Activated naive CD4-positive, alpha-beta T cell treated with Interleukin-2 at 50 U/mL for 16 hours (primary cell): ENCODE data around the gene ABCC1.
"Not testable (repeated sequence)": the region's sequence is repeated elsewhere in the genome, so short reads cannot be mapped to it uniquely, and the experiment has no call there.

Experiments used
- DNase-seq: peaks from one replicate; pipeline ENCODE4 v3.0.0-alpha.2; 2020

Gene ABCC1

DNA sequence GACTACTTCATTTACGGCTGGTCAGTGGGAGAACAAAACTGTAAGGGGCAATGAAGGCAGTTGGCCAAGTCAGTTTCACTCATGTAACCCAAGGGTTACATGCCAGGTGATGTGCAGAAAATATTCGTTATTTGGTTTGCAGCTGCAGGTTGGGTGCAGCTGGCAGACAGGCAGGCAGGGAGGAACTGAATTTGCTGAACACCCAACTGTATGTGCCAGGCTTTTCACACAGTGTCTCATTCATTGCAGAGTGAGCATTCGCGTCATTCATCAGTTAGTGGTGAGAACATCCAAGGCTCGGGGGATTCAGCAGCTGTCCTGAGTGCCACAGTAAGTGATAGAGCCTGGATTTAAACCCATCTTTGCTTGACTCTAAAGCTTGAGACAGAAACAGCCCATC lies 214.2 kb downstream of the ABCC1 start:
- no peak for DNase-seq

DNA sequence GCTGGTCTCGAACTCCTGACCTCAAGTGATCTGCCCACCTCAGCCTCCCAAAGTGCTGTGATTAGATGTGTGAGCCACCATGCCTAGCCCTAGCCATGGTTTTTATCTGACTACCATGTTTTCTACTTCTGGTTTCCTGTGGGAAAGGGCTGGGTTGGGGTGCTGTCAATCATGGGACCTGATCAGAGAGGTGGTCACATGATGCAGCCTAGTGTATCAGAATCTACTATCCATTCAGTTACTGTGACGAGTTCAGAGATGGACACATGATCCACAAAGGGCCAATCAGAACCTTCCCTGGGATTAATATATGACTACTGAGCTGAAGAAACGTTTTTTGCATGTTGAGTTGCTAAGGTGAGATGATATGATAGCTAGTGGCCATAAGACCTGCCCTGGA lies 214.8 kb downstream of the ABCC1 start:
- DNase-seq: no peak

DNA sequence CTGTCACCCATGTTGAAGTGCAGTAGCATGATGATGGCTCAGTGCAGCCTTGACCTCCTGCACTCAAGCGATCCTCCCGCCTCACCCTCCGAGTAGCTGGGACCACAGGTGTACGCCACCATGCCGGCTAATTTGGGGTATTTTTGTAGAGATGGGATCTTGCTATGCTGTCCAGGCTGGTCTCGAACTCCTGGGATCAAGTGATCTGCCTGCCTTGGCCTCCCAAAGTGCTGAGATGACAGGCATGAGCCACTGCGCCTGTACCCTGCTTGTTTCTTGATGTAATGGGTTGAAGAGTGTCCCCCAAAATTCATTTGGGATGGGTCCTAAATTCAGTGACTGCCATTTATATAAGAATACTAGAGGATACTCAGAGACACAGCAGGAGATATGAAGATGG lies 216.7 kb downstream of the ABCC1 start:
- DNase-seq: no peak

DNA sequence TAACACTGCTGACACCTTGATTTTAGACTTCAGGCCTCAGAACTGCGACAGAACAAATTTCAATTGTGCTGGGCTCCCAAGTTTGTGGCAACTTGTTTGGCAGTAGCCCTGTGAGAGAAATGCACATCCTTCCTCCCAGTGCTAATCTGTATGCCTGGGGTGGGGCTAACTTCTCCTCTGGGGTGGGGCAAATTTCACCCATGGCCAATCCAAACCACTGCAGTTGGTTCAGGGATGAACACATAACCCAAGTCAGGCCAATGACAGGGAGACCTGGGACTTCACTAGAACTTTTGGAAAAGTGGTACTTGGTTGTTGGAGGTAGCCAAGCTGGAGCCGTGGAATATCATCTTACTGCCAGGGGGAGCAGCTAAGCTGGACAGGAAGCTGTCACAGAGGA lies 217.5 kb downstream of the ABCC1 start:
- no peak for DNase-seq

DNA sequence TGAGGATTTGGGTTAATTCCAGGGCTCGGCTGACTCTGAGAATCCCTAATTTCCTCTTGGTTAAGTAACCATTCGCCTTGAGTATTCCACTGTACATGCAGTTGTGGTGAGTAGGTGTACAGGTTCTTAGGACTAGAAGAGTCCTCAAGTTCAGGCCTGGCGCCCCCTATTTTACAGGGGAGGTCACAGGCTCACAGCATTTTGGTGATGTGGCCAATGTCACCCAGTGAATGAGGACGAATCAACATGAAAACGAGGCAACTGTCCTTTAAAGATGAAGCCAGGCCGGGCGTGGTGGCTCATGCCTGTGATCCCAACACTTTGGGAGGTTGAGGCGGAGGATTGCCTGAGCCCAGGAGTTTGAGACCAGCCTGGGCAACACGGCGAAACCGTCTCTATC lies 218.5 kb downstream of the ABCC1 start:
- no peak for DNase-seq

DNA sequence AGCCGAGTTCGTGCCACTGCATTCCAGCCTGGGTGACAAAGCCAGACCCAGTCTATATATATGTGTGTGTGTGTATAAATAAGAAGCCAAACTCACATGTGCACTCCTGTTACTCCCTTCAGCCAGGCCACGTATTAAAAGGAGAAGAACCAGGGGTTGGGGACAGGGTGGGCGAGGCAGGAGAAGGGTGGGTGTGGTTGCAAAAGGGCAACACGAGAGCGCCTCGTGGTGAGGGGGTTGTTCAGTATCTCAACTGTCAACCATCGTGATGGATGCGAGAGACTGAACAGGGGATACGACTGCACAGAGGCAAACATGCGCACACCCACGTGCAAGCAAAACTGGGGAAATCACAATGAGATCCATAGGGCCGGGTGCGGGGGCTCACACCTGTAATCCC lies 219.0 kb downstream of the ABCC1 start:
- no peak for DNase-seq

DNA sequence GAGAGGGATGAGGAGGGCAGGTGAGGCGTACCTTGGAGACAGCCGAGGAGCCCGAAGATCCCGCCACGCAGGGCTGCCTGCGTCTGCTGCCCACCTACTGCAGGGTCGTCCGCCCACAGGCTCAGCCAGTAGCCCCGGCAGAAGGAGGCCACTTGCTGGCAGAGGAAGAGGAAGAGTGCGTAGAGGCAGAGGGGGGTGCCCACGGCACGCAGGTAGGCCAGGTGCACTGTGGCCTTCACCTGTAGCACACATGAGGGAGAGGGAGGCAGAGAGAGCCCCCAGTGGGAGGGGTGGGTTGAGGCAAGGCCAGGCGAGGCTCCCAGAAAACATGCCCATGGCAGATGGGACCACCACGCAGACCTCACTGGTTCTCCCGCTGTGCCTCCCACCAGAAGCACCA lies 220.2 kb downstream of the ABCC1 start:
- DNase-seq: no peak

DNA sequence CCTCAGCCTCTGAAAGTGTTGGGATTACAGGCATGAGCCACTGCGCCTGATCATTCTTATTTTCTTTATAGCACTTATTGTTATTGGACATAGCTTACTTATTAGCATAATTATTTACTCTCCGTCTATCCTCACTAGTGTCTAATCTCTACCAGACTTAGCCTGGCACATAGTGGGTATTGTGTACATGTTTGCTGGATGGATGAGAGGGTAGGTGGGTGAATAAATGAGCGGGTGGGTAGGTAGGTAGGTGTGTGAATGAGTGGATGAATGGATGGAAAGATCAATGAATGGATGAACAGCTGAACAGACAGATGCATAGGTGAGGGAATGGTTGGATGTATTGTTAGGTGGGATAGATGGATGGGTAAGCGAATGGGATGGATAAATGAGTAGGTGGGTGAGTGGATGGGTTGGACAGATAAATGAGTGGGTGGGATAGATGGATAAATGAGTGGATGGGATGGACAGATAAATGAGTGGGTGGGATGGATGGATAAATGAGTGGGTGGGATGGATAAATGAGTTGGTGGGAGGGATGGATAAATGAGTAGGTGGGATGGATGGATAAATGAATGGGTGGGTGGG lies 222.0 kb downstream of the ABCC1 start:
- DNase-seq: no peak

DNA sequence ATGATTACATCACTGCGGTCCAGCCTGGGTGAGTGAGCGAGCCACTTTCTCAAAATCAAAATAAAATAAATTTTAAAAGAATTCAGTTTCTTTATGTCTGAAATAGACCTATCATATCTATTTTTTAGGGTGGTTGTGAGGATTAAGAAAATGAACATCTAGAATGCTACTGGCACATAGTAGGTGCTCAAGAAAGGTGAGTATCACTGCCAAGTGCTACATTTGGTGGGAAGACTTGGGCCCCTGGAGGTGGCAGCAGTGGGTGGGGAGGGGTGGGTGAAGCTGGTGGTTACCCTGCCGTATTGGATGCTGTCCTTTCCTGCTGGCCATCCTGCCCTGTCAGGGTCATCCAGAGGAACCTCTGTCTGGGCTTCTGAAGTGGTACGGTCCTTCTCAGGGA lies 223.6 kb downstream of the ABCC1 start:
- DNase-seq: no peak

DNA sequence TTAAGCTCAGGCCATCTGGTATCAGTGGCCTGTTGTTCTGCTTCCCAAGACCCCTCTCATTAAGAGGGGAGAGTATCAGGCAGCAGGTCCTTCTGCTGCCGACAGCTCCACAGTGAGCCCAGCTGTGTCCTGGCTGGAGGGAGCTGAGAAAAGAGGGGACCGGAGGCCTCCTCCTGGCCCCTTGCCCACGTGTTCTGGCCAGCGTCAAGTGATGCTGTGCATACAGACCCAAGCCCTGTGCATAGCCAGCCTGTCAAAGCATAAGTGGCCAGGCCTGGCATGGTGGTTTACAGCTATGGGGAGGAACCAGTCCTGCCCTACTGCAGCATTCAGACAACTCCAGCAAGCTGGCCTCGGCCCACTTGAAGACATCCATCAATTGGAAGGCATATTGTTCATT lies 225.9 kb downstream of the ABCC1 start:
- DNase-seq: no peak

DNA sequence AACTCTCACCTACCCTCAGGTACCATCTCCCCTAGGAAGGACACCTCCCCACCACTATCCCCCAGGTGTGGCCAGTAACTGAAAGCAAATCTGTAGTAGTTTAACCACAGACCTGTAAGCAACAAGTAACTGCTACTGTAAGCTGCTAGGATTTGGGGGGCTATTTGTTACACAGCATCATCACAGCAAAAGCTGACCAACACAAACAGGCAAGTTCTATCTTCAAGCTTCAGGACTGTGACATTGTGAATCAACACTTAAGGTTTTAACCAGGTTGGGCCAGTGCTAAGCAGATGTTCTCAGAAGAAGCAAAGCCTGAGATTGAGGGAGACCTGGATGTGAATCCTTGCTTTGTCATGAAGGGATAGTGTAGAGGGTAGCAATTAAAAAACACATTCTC lies 226.9 kb downstream of the ABCC1 start:
- DNase-seq: no peak

DNA sequence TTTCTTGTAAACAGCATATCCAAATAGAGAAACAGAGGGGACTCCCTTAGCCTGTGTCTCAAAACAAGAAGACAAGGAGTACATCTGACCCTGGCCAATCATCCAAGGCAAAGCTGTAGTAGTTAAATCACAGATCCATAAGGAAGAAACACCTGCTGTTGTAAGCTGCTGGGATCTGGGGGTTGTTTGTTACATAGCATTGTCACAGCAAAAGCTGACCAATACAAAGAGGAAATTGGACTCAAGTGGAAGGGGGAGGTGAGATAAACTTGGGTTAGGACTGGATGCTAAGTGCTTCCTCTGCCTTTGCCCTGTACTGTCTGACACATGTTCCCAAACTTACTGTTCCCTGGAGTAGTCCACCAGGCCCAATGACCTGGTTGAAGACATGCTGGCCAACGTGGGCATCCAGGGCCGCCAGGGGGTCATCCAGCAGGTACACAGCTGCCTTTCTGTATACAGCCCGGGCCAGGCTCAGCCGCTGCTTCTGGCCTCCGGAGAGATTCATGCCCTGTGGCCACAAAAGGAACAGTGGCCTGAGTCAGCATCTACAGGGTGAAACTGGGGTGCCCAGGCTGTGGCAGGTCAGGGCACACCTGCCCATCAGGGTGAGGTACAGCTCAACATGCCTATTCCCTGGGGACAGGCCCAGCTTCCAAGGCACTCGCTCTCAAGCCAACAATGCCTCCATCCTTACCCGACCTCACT lies 229.2 kb downstream of the ABCC1 start:
- no peak for DNase-seq

DNA sequence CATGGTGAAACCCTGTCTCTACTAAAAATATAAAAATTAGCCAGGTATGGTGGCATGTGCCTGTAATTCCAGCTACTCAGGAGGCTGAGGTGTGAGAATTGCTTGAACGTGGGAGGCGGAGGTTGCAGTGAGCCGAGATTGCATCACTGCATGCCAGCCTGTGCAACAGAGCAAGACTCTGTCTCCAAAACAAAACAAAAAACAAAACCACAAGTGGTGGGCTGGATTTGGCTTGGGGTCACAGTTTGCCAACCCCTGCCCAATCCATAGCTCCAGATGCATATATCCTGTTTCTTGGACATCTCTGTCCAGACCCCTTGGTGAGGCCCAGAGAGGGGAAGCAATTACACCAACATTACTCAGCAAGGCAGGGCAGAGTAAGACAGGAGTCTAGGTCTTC lies 232.3 kb downstream of the ABCC1 start:
- not testable (repeated sequence) for DNase-seq

DNA sequence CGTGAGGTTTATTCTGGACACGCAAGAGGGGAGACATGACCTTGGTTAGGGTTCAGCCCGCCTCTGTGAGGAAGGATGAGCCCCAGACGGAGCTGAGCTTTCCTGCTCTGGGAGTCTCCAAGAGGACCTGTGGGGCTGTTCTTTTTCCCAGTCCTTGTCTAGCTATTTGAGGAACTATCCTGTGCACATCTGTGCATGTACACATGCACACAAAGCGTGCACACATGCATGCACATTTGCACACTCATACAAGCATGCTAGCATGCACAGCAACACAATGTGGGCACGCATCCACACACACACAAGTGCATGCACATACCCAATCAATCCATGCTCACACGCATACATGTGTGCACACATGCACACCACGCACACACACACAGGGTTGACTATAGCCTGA lies 233.5 kb downstream of the ABCC1 start:
- DNase-seq: no peak

DNA sequence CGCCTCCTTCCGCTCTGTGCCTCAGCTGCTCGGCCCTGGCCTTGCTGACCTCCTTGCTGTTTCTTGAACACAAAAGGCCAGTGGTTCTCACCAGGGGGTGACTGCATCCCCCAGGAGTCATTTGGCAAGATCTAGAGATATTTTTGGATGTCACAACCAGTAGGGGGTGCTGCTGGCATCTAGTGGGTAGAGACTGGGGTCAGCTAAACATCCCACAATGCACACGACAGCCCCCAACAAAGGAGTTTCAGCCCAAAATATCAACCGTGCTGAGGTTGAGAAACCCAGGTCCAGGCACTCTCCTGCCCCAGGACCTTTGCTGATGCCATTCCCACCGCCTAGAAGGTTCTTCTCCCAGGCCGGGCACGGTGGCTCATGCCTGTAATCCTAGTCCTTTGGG lies 234.1 kb downstream of the ABCC1 start:
- no peak for DNase-seq

DNA sequence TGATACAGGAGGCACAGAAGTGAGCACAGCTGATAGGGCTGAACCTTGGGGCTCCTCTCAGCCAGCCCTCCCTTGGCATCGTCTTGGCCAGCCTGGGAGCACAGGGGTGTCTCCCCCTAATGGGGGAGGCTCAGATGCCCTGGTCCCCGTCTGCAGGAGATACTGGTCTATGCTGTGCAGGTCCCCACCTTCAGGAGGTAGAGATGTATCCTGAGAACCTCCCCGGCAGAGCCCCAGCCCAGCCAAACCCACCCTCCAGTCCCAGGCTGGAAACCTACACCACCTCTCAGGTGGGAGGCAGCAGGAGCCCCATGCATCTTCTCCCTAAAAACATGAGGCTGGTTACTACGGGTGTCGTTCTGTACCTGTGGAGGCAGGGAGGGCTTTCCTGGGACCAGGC lies 235.2 kb downstream of the ABCC1 start:
- DNase-seq: no peak

DNA sequence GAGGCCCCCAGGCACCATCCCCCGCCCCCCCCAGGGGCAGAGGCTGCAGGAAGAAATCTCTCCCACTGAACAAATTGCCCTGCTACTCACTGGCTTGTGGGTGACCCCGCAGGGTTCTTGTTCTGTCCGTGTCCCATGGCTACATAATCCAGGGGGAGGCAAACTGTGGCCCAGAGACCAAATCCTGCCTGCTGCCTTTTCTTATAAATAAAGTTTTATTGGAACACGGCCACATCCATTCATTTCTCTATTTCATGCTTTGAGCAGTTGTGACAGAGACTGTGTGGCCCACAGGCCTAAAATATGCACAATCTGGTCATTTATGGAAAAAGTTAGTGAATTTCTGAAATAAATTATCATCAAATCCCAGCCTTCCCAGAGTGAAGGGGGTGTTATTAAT lies 235.7 kb downstream of the ABCC1 start:
- DNase-seq: no peak

DNA sequence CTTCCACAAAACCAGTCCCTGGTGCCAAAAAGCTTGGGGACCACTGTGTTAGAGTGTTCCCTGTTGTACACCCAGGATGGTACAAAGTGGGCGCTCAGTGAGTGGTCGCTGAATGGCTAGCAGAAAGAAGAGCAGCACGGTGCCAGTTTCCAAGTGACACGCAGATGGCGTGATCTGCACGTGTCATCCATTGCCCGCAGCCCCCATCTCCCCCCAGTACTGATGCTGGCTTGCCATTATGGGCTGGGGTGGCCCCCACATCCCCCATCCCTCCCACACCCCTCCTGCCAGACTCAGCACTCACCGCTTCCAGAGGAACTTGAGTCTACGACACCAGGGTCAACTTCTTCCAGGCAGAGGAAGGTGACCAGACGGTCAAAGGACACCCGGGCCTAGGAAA lies 237.4 kb downstream of the ABCC1 start:
- DNase-seq: no peak

DNA sequence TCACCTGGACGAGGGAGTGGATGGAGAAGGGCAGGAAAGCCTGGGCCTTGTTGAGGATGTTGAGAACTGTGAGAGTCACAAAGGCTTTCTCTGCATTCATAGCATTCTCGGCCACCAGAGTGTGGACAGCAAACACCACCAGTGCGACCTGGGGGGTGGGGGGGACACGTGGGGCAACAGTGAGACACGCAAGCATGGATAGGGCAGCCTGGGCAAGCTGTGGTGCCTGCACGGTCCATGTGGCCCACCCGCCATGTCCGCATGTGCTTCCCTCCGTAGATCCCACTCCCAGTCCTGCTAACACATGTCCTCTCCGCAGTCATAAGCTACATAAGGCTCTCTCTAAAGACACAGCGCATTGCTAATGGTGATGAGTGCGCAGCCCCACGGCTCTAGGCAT lies 239.4 kb downstream of the ABCC1 start:
- no peak for DNase-seq

DNA sequence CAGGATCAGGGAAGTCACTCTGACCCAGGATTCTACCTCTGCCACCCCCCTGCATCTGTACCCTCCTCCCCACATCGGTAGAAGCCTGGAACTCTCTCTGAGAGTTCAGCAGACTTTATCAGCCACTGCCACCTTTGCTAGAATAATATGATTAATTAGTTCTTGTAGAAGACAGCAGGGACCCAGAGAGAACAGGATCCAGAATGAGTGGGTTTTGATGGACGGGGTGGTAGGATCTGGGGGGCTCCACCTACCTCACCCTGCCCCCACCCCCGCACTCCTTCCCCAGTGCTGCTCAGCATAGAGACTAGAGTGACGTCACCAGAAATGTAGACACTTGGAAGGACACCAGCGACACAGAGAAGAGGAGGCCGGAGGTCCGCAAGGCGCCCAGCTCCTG lies 240.4 kb downstream of the ABCC1 start:
- DNase-seq: no peak

DNA sequence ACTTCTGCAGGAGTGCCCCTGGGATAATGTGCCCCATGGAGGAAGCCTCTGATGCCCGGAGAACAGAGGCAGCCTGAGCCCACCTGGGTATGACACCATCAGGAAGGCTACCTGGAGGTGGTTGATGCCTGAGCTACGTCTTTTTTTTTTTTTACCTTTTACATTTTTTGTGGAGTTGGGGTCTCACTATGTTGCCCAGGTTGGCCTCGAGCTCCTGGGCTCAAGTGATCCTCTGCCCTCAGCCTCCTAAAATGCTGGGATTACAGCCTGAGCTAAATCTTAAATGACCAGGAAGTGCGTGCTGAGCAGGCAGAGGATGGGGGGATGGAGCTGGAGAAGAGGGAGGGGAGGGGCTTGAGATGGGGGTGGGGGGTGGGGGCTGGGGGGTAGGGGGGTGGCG lies 241.1 kb downstream of the ABCC1 start:
- DNase-seq: no peak

DNA sequence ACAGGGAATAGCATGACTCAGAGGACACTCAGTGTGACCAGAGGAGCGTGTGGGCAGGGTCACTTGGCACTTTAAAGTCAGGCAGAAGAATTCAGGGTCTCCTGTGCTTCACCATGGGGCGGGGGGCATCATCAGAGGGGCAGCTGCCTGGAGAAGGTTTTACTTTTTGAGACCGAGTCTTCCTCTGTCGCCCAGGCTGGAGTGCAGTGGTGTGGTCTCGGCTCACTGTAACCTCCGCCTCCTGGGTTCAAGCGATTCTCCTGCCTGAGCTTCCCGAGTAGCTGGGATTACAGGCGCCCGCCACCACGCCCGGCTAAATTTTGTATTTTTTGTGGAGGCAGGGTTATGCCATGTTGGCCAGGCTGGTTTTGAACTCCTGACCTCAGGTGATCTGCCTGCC lies 241.6 kb downstream of the ABCC1 start:
- not testable (repeated sequence) for DNase-seq

DNA sequence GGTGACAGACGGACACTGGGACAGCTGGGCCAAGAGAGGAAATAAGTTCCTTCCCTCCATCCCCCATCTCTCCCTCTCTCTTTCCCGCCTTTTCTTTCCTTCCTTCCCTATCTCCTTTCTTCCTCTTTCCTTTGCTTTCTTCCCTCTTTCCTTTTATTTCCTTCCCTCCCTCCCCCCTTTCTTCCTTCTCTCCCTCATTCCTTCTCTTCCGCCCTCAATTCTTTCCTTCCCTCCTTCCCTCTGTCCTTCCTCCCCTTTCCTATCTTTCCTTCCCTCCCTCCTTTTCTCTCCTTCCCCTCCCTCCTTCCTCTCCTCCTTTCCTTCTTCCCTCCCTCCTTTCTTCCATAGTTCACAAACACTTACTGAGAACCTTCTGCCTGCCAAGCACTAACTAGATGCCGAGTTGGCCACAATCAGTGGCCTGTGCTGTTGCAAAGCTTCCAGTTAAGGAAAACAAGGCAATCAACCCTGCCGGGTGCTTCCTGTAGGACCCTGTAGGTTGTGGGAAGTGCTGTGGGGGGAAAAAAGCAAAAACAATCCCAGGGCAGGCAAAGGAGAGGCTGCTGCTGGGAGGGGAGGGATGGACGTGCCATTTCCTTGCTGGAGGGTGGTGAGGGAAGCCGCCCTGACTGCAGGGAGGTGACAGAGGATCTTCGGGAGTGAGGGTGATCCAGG lies 242.2 kb downstream of the ABCC1 start:
- DNase-seq: no peak
